ENCODE data around the gene DHTKD1.
A peak's percentile ranks its signal among the peaks of the same experiment; 100 is the strongest.

The DHTKD1 gene

GRCh38 chr10:12042409-12042796, 26.4 kb upstream of the DHTKD1 start:
- H3K27me3 ChIP-seq (ENCODE audit: control insufficient read depth, insufficient read depth, low read length), result no peaks in the 10 kb centered on the region

GRCh38 chr10:12042797-12043651, 25.7 kb upstream of the DHTKD1 start, which contains the start of gene UPF2:
TSS of gene UPF2 (minus strand) at chr10:12042809. CDS start at chr10:12035423, 7,386 bp downstream.
- H2AFZ ChIP-seq, result peak within 1 kb of the TSS; percentile 74
- H3K9me3 ChIP-seq (ENCODE audit: control insufficient read depth, low read length), result peaks cover 5% of the 10 kb centered on the region
- peak within 1 kb of the TSS; percentile 95 for H3K27ac ChIP-seq
- H3K36me3 ChIP-seq (ENCODE audit: control insufficient read depth, insufficient read depth, low read length), result no peaks in the 10 kb centered on the region
- H3K79me2 ChIP-seq, result peaks cover 17% of the 10 kb centered on the region
- no peaks in the 10 kb centered on the region for H3K27me3 ChIP-seq (ENCODE audit: control insufficient read depth, insufficient read depth, low read length)
- no peaks in the 10 kb centered on the region for H3K4me1 ChIP-seq
- H3K4me3 ChIP-seq (ENCODE audit: low read depth, low read length), result peak within 1 kb of the TSS; percentile 98
- H3K9ac ChIP-seq, result peak within 1 kb of the TSS; percentile 85
- peak within 1 kb of the TSS; percentile 80 for H3K4me2 ChIP-seq (ENCODE audit: low read length)
- no peak for TF ChIP-seq CTCF (IDR thresholded peaks at IDR 0.05)

More at GRCh38 chr10:12042409-12042796, 26.4 kb upstream of the DHTKD1 start:
- no peaks in the 10 kb centered on the region for H3K36me3 ChIP-seq (ENCODE audit: control insufficient read depth, insufficient read depth, low read length)
- peak overlapping the region; percentile 95 for H3K27ac ChIP-seq
- H3K9me3 ChIP-seq (ENCODE audit: control insufficient read depth, low read length), result peaks cover 5% of the 10 kb centered on the region
- H2AFZ ChIP-seq, result peak overlapping the region; percentile 74
- peak overlapping the region; percentile 85 for H3K9ac ChIP-seq
- H3K4me2 ChIP-seq (ENCODE audit: low read length), result peak overlapping the region; percentile 80
- no peak for TF ChIP-seq CTCF (IDR thresholded peaks at IDR 0.05)
- H3K79me2 ChIP-seq, result peaks cover 17% of the 10 kb centered on the region
- no peaks in the 10 kb centered on the region for H3K4me1 ChIP-seq
- peak overlapping the region; percentile 98 for H3K4me3 ChIP-seq (ENCODE audit: low read depth, low read length)

GRCh38 chr10:12045596-12045995, 23.2 kb upstream of the DHTKD1 start:
- no peak for TF ChIP-seq CTCF (IDR thresholded peaks at IDR 0.05)
- Histone ChIP-seq H3K27me3 (ENCODE audit: control insufficient read depth, insufficient read depth, low read length) (no peaks in the 10 kb centered on the region), H3K9me3 (ENCODE audit: control insufficient read depth, low read length) (peaks cover 5% of the 10 kb centered on the region), H3K27ac (no peak overlapping the region), H3K4me3 (ENCODE audit: low read depth, low read length) (no peak overlapping the region), H3K9ac (no peak overlapping the region), H3K36me3 (ENCODE audit: control insufficient read depth, insufficient read depth, low read length) (no peaks in the 10 kb centered on the region), H2AFZ (no peak overlapping the region), H3K79me2 (peaks cover 5% of the 10 kb centered on the region), H3K4me2 (ENCODE audit: low read length) (no peak overlapping the region), H3K4me1 (no peaks in the 10 kb centered on the region)

GRCh38 chr10:12048547-12048946, 20.2 kb upstream of the DHTKD1 start:
- Histone ChIP-seq H3K27me3 (ENCODE audit: control insufficient read depth, insufficient read depth, low read length) (no peaks in the 10 kb centered on the region), H3K4me2 (ENCODE audit: low read length) (no peak overlapping the region), H3K36me3 (ENCODE audit: control insufficient read depth, insufficient read depth, low read length) (no peaks in the 10 kb centered on the region), H3K79me2 (no peaks in the 10 kb centered on the region), H2AFZ (no peak overlapping the region), H3K4me1 (no peaks in the 10 kb centered on the region), H3K9me3 (ENCODE audit: control insufficient read depth, low read length) (peaks cover 2% of the 10 kb centered on the region), H3K4me3 (ENCODE audit: low read depth, low read length) (no peak overlapping the region), H3K27ac (no peak overlapping the region), H3K9ac (no peak overlapping the region)
- no peak for TF ChIP-seq CTCF (IDR thresholded peaks at IDR 0.05)
